Measurements from ENCODE around the gene GPR15LG.
"Not testable (repeated sequence)": the region's sequence is repeated elsewhere in the genome, so short reads cannot be mapped to it uniquely, and the experiment has no call there.

The GPR15LG gene

GRCh38 chr10:84178160-84178609 is 4.6 kb downstream of the GPR15LG start:
- no peaks in the 10 kb centered on the region for H3K36me3 ChIP-seq (replicated peaks; ENCODE audit: insufficient read depth, low read length)
- H3K4me2 ChIP-seq (ENCODE audit: low read depth, low read length), result no peak overlapping the region
- TF ChIP-seq CTCF (IDR thresholded peaks at IDR 0.05; ENCODE audit: low read length) (no peak), EZH2phosphoT487 (IDR thresholded peaks at IDR 0.05; ENCODE audit: low read length) (no peak), EZH2 (optimal IDR thresholded peaks at IDR 0.05; ENCODE audit: low read depth, low read length) (no peak)
- no peak overlapping the region for H3K27ac ChIP-seq (ENCODE audit: low read length)
- H2AFZ ChIP-seq (ENCODE audit: low read length), result no peak overlapping the region
- no peaks in the 10 kb centered on the region for H3K9me3 ChIP-seq (replicated peaks; ENCODE audit: insufficient read depth, low read length)
- H3K4me1 ChIP-seq (ENCODE audit: low read length), result peaks cover 6% of the 10 kb centered on the region; the same call in 1 of the 2 replicates
- no peaks in the 10 kb centered on the region for H3K79me2 ChIP-seq (ENCODE audit: low read length)
- H3K9me2 ChIP-seq (replicated peaks; ENCODE audit: insufficient read depth, low read length), result no peaks in the 10 kb centered on the region
- no peak overlapping the region for H3K4me3 ChIP-seq (ENCODE audit: low read length)
- no peaks in the 10 kb centered on the region for H3F3A ChIP-seq (ENCODE audit: insufficient read depth, low read length)
- no peak overlapping the region for H3K9ac ChIP-seq (ENCODE audit: low read length)
- H3K27me3 ChIP-seq (replicated peaks; ENCODE audit: insufficient read depth, low read length), result no peaks in the 10 kb centered on the region
- no peak for DNase-seq
- no peaks in the 10 kb centered on the region for H4K20me1 ChIP-seq (ENCODE audit: insufficient read depth, low read length)

- no peaks in the 10 kb centered on the region for H3K79me2 ChIP-seq (ENCODE audit: low read length)
- no peak overlapping the region for H3K4me3 ChIP-seq (ENCODE audit: low read length)
- no peaks in the 10 kb centered on the region for H3K4me1 ChIP-seq (ENCODE audit: low read length)
- H3K36me3 ChIP-seq (replicated peaks; ENCODE audit: insufficient read depth, low read length), result no peaks in the 10 kb centered on the region
- H4K20me1 ChIP-seq (ENCODE audit: insufficient read depth, low read length), result no peaks in the 10 kb centered on the region
- no peak for DNase-seq
- no peak overlapping the region for H3K9ac ChIP-seq (ENCODE audit: low read length)
- no peak overlapping the region for H2AFZ ChIP-seq (ENCODE audit: low read length)
- no peak overlapping the region for H3K27ac ChIP-seq (ENCODE audit: low read length)
- TF ChIP-seq CTCF (IDR thresholded peaks at IDR 0.05; ENCODE audit: low read length) (no peak), EZH2phosphoT487 (IDR thresholded peaks at IDR 0.05; ENCODE audit: low read length) (no peak), EZH2 (optimal IDR thresholded peaks at IDR 0.05; ENCODE audit: low read depth, low read length) (no peak)
- H3K4me2 ChIP-seq (ENCODE audit: low read depth, low read length), result no peak overlapping the region
- H3K9me3 ChIP-seq (replicated peaks; ENCODE audit: insufficient read depth, low read length), result no peaks in the 10 kb centered on the region
- no peaks in the 10 kb centered on the region for H3F3A ChIP-seq (ENCODE audit: insufficient read depth, low read length)
- no peaks in the 10 kb centered on the region for H3K9me2 ChIP-seq (replicated peaks; ENCODE audit: insufficient read depth, low read length)
- no peaks in the 10 kb centered on the region for H3K27me3 ChIP-seq (replicated peaks; ENCODE audit: insufficient read depth, low read length)
These were observed 5.6 kb downstream of the GPR15LG start for GRCh38 chr10:84179059-84179710.

- not testable (repeated sequence) for DNase-seq; H3K79me2 ChIP-seq (ENCODE audit: low read length); H3K9me2 ChIP-seq (replicated peaks; ENCODE audit: insufficient read depth, low read length); H3F3A ChIP-seq (ENCODE audit: insufficient read depth, low read length); H2AFZ ChIP-seq (ENCODE audit: low read length); H3K27me3 ChIP-seq (replicated peaks; ENCODE audit: insufficient read depth, low read length); H4K20me1 ChIP-seq (ENCODE audit: insufficient read depth, low read length); H3K36me3 ChIP-seq (replicated peaks; ENCODE audit: insufficient read depth, low read length); H3K4me3 ChIP-seq (ENCODE audit: low read length); H3K9me3 ChIP-seq (replicated peaks; ENCODE audit: insufficient read depth, low read length); H3K9ac ChIP-seq (ENCODE audit: low read length); H3K27ac ChIP-seq (ENCODE audit: low read length); H3K4me2 ChIP-seq (ENCODE audit: low read depth, low read length); H3K4me1 ChIP-seq (ENCODE audit: low read length)
These were observed 6.8 kb downstream of the GPR15LG start for GRCh38 chr10:84180386-84180785.

GRCh38 chr10:84181631-84182030 is 8.0 kb downstream of the GPR15LG start:
- Histone ChIP-seq H3K4me1 (ENCODE audit: low read length) (no peaks in the 10 kb centered on the region), H3K9me2 (replicated peaks; ENCODE audit: insufficient read depth, low read length) (no peaks in the 10 kb centered on the region), H4K20me1 (ENCODE audit: insufficient read depth, low read length) (no peaks in the 10 kb centered on the region), H3K9me3 (replicated peaks; ENCODE audit: insufficient read depth, low read length) (no peaks in the 10 kb centered on the region), H3K36me3 (replicated peaks; ENCODE audit: insufficient read depth, low read length) (no peaks in the 10 kb centered on the region), H3F3A (ENCODE audit: insufficient read depth, low read length) (no peaks in the 10 kb centered on the region), H2AFZ (ENCODE audit: low read length) (no peak overlapping the region), H3K4me3 (ENCODE audit: low read length) (no peak overlapping the region), H3K4me2 (ENCODE audit: low read depth, low read length) (no peak overlapping the region), H3K27ac (ENCODE audit: low read length) (no peak overlapping the region), H3K27me3 (replicated peaks; ENCODE audit: insufficient read depth, low read length) (no peaks in the 10 kb centered on the region), H3K9ac (ENCODE audit: low read length) (no peak overlapping the region), H3K79me2 (ENCODE audit: low read length) (no peaks in the 10 kb centered on the region)
- DNase-seq, result no peak
- no peak for TF ChIP-seq EZH2 (optimal IDR thresholded peaks at IDR 0.05; ENCODE audit: low read depth, low read length)
- TF ChIP-seq CTCF (IDR thresholded peaks at IDR 0.05; ENCODE audit: low read length), result no peak
- no peak for TF ChIP-seq EZH2phosphoT487 (IDR thresholded peaks at IDR 0.05; ENCODE audit: low read length)
